NCI-H1105 (cell line): ENCODE data around the gene CPED1.
"Not testable (repeated sequence)": the region's sequence is repeated elsewhere in the genome, so short reads cannot be mapped to it uniquely, and the experiment has no call there.

Source experiments
- DNase-seq: peaks from one replicate; lab custom pipeline; 2025; lab: John Stamatoyannopoulos, UW

The CPED1 gene

GRCh38 chr7:121183883-121184282, 195.4 kb downstream of the CPED1 start:
- not testable (repeated sequence) for DNase-seq

- no peak for DNase-seq
Measured at GRCh38 chr7:121186746-121187145, 198.2 kb downstream of the CPED1 start.

GRCh38 chr7:121187222-121187621, 198.7 kb downstream of the CPED1 start:
- DNase-seq, result no peak

- no peak for DNase-seq
Measured at GRCh38 chr7:121187676-121188075, 199.2 kb downstream of the CPED1 start.

- no peak for DNase-seq
Measured at GRCh38 chr7:121192834-121193233, 204.3 kb downstream of the CPED1 start.

- no peak for DNase-seq
Measured at GRCh38 chr7:121195010-121195409, 206.5 kb downstream of the CPED1 start.

- no peak for DNase-seq
Measured at GRCh38 chr7:121195874-121196273, 207.4 kb downstream of the CPED1 start.

GRCh38 chr7:121196286-121196685, 207.8 kb downstream of the CPED1 start:
- DNase-seq, result no peak

GRCh38 chr7:121197455-121197854, 208.9 kb downstream of the CPED1 start:
- DNase-seq, result no peak

GRCh38 chr7:121198502-121198901, 210.0 kb downstream of the CPED1 start:
- no peak for DNase-seq

- DNase-seq, result no peak
Measured at GRCh38 chr7:121202125-121202524, 213.6 kb downstream of the CPED1 start.

GRCh38 chr7:121202834-121203233, 214.3 kb downstream of the CPED1 start:
- no peak for DNase-seq

- peak; percentile 14 for DNase-seq
Measured at GRCh38 chr7:121204537-121204936, 216.0 kb downstream of the CPED1 start.

- DNase-seq, result no peak
Measured at GRCh38 chr7:121205777-121206176, 217.3 kb downstream of the CPED1 start.

GRCh38 chr7:121211253-121211652, 222.7 kb downstream of the CPED1 start:
- no peak for DNase-seq

GRCh38 chr7:121212036-121212435, 223.5 kb downstream of the CPED1 start:
- DNase-seq, result no peak

GRCh38 chr7:121214657-121215056, 226.1 kb downstream of the CPED1 start:
- DNase-seq, result no peak

GRCh38 chr7:121219026-121219425, 230.5 kb downstream of the CPED1 start:
- DNase-seq, result no peak

GRCh38 chr7:121221108-121221507, 232.6 kb downstream of the CPED1 start:
- not testable (repeated sequence) for DNase-seq

- no peak for DNase-seq
Measured at GRCh38 chr7:121228779-121229178, 240.3 kb downstream of the CPED1 start.

- no peak for DNase-seq
Measured at GRCh38 chr7:121235201-121235600, 246.7 kb downstream of the CPED1 start.

GRCh38 chr7:121237601-121238000, 249.1 kb downstream of the CPED1 start:
- no peak for DNase-seq

GRCh38 chr7:121244120-121244870, 255.8 kb downstream of the CPED1 start:
- DNase-seq, result no peak

- DNase-seq, result not testable (repeated sequence)
Measured at GRCh38 chr7:121251367-121251766, 262.9 kb downstream of the CPED1 start.
